GM10248 (cell line): ENCODE measurements around the gene PTPRU.

Source experiments
- CTCF ChIA-PET: fragments of 300-600 bp; sonication (Branson Sonifier 250); formaldehyde crosslinking; extraction: SDS; loops from one replicate; lab custom pipeline; 2021; ENCODE audit warnings: antibody characterized with exemption; lab: Yijun Ruan, JAX
- POLR2A ChIA-PET: fragments of 350-650 bp; sonication (Branson Sonifier 250); formaldehyde crosslinking; extraction: SDS; loops from one replicate; lab custom pipeline; 2020; ENCODE audit warnings: antibody characterized with exemption; lab: Yijun Ruan, JAX
- DNase-seq: peaks from one replicate; pipeline ENCODE4 v3.0.0; 2012; ENCODE audit errors: extremely low spot score
- CTCF ChIP-seq: IDR thresholded peaks from 2 replicates; pipeline ENCODE4 v1.5.1; 2012; ENCODE audit warnings: mild to moderate bottlenecking, low read depth; ENCODE audit errors: extremely low read depth, missing control alignments, control extremely low read depth

PTPRU gene

GRCh38 chr1:29315262-29315661, 78.9 kb downstream of the PTPRU start:
- no peak for DNase-seq
- POLR2A ChIA-PET: no interaction called here
- no peak for TF ChIP-seq CTCF
- CTCF ChIA-PET: no interaction called here

GRCh38 chr1:29315876-29316275, 79.6 kb downstream of the PTPRU start:
- ChIA-PET CTCF (interaction anchor here (0.8 kb wide), 1 partner anchor 93 kb away, joined by 3 read pairs; no protein-coding TSS in a partner anchor), POLR2A (no interaction called here)
- DNase-seq: no peak
- no peak for TF ChIP-seq CTCF

DNA sequence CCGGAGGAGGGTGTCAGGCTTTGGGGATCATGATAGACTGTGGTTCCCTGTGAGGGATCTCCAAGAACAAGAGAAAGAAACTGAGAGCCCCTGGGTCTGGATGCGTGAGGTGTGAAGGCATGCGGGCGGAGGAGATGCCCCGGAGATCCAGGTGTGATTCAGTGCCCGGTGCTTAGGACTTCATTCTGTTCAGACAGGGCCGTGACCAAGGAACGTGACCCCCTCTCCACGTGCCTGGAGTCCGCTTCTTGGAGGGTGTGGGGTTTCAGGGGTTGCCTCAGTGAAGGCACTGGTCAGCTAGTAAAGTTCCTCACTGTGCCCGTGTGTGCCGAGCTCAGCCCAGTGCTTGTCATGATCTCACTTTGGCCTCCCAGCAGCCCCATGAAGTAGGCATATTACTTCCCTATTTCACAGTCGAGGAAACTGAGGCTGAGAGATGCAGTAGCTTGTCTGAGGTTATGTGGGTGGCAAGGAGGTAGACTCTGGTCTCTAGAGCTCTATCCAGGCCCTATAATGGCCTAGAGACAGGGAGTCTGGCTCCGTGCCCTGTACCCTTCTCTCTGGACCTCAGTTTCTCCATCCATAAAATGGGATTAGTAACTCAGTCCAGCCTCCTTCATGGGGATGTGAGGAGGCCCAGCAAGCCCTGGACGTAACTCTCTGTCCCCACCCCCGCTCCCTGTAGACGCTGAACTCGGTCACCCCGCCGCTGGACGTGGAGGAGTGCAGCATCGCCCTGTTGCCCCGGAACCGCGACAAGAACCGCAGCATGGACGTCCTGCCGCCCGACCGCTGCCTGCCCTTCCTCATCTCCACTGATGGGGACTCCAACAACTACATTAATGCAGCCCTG, 81.0 kb downstream of the PTPRU start:
- CTCF ChIA-PET: no interaction called here
- no peak for TF ChIP-seq CTCF
- peak; percentile 9 for DNase-seq
- POLR2A ChIA-PET: no interaction called here

DNA sequence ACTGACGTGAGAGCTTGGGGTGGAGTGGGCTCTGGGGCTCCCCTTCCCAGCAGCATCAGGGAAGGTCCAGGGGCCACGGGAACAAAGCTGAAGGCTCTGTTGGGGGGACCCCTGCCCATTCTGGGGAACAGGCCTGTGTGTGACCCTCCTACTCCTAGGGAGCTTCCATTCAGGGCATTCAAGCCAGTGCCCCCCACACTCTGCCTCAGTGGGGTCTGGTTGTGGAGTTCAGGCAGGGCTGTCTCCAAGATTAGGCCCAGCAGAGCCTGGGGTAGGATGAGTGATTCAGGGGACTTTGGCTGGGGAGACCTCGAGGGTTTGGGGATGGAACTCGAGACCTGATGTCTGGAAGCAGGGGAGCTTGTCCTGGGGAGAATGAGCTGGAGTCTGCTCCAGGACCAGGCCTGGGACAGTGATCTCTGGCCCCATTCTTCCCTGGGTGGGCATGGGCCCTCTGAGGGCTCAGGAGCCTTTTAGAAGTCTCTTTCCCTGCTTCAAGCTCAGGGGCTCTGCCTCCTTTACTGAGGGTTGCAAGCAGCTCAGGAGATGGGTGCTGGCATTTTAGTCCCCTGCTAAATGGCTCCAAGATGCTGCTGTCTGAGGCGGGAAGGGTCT, 81.7 kb downstream of the PTPRU start:
- POLR2A ChIA-PET: no interaction called here

GRCh38 chr1:29318724-29319123, 82.4 kb downstream of the PTPRU start:
- POLR2A ChIA-PET: no interaction called here
- no peak for DNase-seq
- no peak for TF ChIP-seq CTCF
- CTCF ChIA-PET: no interaction called here

More for the DNA sequence above, 81.7 kb downstream of the PTPRU start:
- CTCF ChIA-PET: no interaction called here
- no peak for TF ChIP-seq CTCF
- no peak for DNase-seq

DNA sequence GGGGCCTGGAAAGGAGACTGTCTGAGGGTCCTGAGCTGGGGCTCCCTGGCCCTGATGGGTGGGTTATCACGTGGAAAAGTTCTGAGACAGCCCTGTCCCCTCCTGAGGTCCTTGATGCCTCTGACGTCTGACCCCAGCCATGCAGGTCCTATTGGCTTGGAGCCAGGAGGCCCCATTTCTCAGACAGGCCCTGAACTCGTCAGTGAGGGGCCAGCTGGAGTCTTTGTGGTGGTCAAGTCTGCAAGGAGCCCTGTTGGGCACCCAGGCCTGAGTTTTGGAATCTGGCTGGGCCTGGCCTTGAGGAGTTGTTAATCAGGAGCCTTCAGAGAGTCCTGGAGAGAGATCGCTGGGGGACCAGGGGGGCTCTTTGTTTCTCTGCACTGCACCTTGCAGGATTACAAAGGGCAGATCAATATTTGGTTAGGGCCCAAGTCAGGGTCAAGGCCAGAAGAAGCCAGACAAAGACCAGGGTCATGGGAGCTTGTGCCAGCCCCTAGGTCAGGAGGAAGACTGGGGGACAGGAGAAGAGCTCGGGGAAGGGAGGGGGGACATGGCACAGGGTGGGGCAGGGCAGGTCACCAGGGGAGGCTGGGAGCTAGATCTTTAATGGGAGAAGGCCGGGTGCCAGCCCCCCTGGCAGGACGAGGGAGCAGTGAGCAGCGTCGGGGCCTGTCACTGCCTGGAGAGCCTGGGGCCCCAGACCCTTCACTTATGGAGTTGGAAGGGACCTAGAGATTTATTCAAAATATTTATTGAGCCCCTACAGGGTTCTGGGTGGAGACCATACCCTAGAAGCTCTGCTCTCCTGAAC, 83.2 kb downstream of the PTPRU start:
- no peak for TF ChIP-seq CTCF
- ChIA-PET CTCF (no interaction called here), POLR2A (no interaction called here)
- no peak for DNase-seq
